DOHH2 (cell line): ENCODE measurements around the gene PRPS2.

Experiments used
- H3F3A ChIP-seq: fragments of 200-600 bp; sonication (generic), shearing (Covaris generic); 2 replicates; pipeline ENCODE4 v1.6.0; 2016; ENCODE audit warnings: antibody characterized with exemption, mild to moderate bottlenecking; ENCODE audit not compliant: control insufficient read depth, insufficient read depth
- H3K27ac ChIP-seq: fragments of 200-600 bp; sonication (generic); 2 replicates; pipeline ENCODE4 v1.5.1; 2014; ENCODE audit warnings: low read depth, mild to moderate bottlenecking, low read length, moderate library complexity
- H3K27me3 ChIP-seq: fragments of 200-600 bp; sonication (generic); 2 replicates; pipeline ENCODE4 v1.6.1; 2014; ENCODE audit warnings: mild to moderate bottlenecking, low read length, mixed read lengths; ENCODE audit not compliant: control insufficient read depth
- H3K36me3 ChIP-seq: fragments of 200-600 bp; sonication (generic); 2 replicates; pipeline ENCODE4 v1.6.1; 2014; ENCODE audit warnings: mild to moderate bottlenecking, low read length, moderate library complexity, mixed read lengths; ENCODE audit not compliant: control insufficient read depth
- H3K4me1 ChIP-seq: fragments of 200-600 bp; sonication (generic); 2 replicates; pipeline ENCODE4 v1.6.1; 2014; ENCODE audit warnings: mild to moderate bottlenecking, low read length, mixed read lengths; ENCODE audit not compliant: control insufficient read depth
- H3K4me2 ChIP-seq: fragments of 200-600 bp; sonication (generic); 2 replicates; pipeline ENCODE4 v1.6.0; 2014; ENCODE audit warnings: mild to moderate bottlenecking, low read length, moderate library complexity
- H3K4me3 ChIP-seq: fragments of 200-600 bp; sonication (generic); 2 replicates; pipeline ENCODE4 v1.5.1; 2014; ENCODE audit warnings: mild to moderate bottlenecking, low read length, mixed read lengths
- H3K79me2 ChIP-seq: fragments of 200-600 bp; sonication (generic); 2 replicates; pipeline ENCODE4 v1.6.1; 2014; ENCODE audit warnings: mild to moderate bottlenecking, low read length, mixed read lengths; ENCODE audit not compliant: control insufficient read depth
- H3K9me2 ChIP-seq: fragments of 200-600 bp; sonication (generic); replicated peaks from 2 replicates; pipeline ENCODE4 v1.6.1; 2014; ENCODE audit warnings: mild to moderate bottlenecking, low read length, mixed read lengths; ENCODE audit not compliant: control insufficient read depth
- H3K9me3 ChIP-seq: fragments of 200-600 bp; sonication (generic); 2 replicates; pipeline ENCODE4 v1.6.1; 2014; ENCODE audit warnings: antibody characterized with exemption, low read length, mixed read lengths; ENCODE audit not compliant: control insufficient read depth, insufficient read depth
- H4K20me1 ChIP-seq: fragments of 200-600 bp; sonication (generic); 2 replicates; pipeline ENCODE4 v1.6.0; 2014; ENCODE audit warnings: low read depth, mild to moderate bottlenecking, antibody characterized with exemption, low read length, moderate library complexity; ENCODE audit not compliant: control insufficient read depth, insufficient read depth
- CTCF ChIP-seq: fragments of 200-600 bp; sonication (generic); IDR thresholded peaks from one replicate; pipeline ENCODE4 v1.5.1; 2014; ENCODE audit warnings: antibody characterized with exemption, mild to moderate bottlenecking, low read depth, low read length; ENCODE audit not compliant: poor library complexity, severe bottlenecking
- EZH2phosphoT487 ChIP-seq: fragments of 200-600 bp; sonication (generic); IDR thresholded peaks from 2 replicates; pipeline ENCODE4 v1.6.1; 2017; ENCODE audit warnings: borderline replicate concordance, mild to moderate bottlenecking, antibody characterized with exemption, low read length, moderate library complexity, mixed read lengths

Gene PRPS2

GRCh38 chrX:12866451-12867377 lies 75.5 kb downstream of the PRPS2 start, which contains the start of gene TLR7:
TLR7 (plus strand) TSS chrX:12867072; CDS start chrX:12867579, 507 bp downstream.
- Histone ChIP-seq H3K79me2 (no peaks in the 10 kb centered on the region), H3K9me2 (no peaks in the 10 kb centered on the region), H3F3A (no peaks in the 10 kb centered on the region), H3K4me2 (peak within 1 kb of the TSS; percentile 84), H3K27ac (peak within 1 kb of the TSS; percentile 59), H3K4me1 (peaks cover 49% of the 10 kb centered on the region), H3K36me3 (peaks cover 5% of the 10 kb centered on the region; the same call in 1 of the 2 replicates), H3K9me3 (no peaks in the 10 kb centered on the region), H3K27me3 (no peaks in the 10 kb centered on the region), H3K4me3 (peak within 1 kb of the TSS; percentile 72), H4K20me1 (no peaks in the 10 kb centered on the region)
- TF ChIP-seq CTCF (no peak), EZH2phosphoT487 (no peak)

- Histone ChIP-seq H3F3A (no peaks in the 10 kb centered on the region), H3K27ac (peak overlapping the region; percentile 59), H3K9me2 (no peaks in the 10 kb centered on the region), H3K4me2 (peak overlapping the region; percentile 84), H3K9me3 (no peaks in the 10 kb centered on the region), H3K27me3 (no peaks in the 10 kb centered on the region), H3K4me1 (peaks cover 50% of the 10 kb centered on the region), H3K79me2 (no peaks in the 10 kb centered on the region), H3K36me3 (peaks cover 5% of the 10 kb centered on the region; the same call in 1 of the 2 replicates), H3K4me3 (peak overlapping the region; percentile 72), H4K20me1 (no peaks in the 10 kb centered on the region)
- no peak for TF ChIP-seq CTCF
- TF ChIP-seq EZH2phosphoT487, result no peak
These were observed 76.5 kb downstream of the PRPS2 start for GRCh38 chrX:12867685-12868084.

- no peak overlapping the region for H3K27ac ChIP-seq
- H3K4me3 ChIP-seq, result no peak overlapping the region
- H3K27me3 ChIP-seq, result no peaks in the 10 kb centered on the region
- H3F3A ChIP-seq, result no peaks in the 10 kb centered on the region
- peaks cover 51% of the 10 kb centered on the region for H3K4me1 ChIP-seq
- H3K4me2 ChIP-seq, result peak overlapping the region; percentile 84
- no peaks in the 10 kb centered on the region for H3K9me3 ChIP-seq
- no peaks in the 10 kb centered on the region for H3K79me2 ChIP-seq
- H3K9me2 ChIP-seq, result no peaks in the 10 kb centered on the region
- no peaks in the 10 kb centered on the region for H4K20me1 ChIP-seq
- H3K36me3 ChIP-seq, result peaks cover 5% of the 10 kb centered on the region; the same call in 1 of the 2 replicates
- TF ChIP-seq EZH2phosphoT487, result no peak
- TF ChIP-seq CTCF, result no peak
These were observed 77.5 kb downstream of the PRPS2 start for GRCh38 chrX:12868747-12869146.
